IMR-90 (cell line): ENCODE measurements around the gene TNRC6B. TPM values are rescaled to one million over a fixed set of nuclear protein-coding genes. Genes with fewer than 3 reads are reported as not detected.

Source experiments
- ATAC-seq: fragments of 200-7000 bp; cut with Tn5 transposase; 2 replicates; pipeline ENCODE4 v1.9.1; 2020; ENCODE audit warnings: low read depth, mild to moderate bottlenecking, moderate library complexity
- BruUV-seq: library from RNA; stranded (reverse); fragments of 400-500 nt; replicated peaks from 2 replicates; lab custom pipeline; 2021; lab: Mats Ljungman, UMichigan
- CTCF ChIA-PET: fragments of 300-600 bp; formaldehyde crosslinking; extraction: SDS; loops from one replicate; lab custom pipeline; 2021; ENCODE audit warnings: antibody characterized with exemption; lab: Yijun Ruan, JAX
- POLR2A ChIA-PET: fragments of 300-600 bp; sonication (Branson Sonifier 250); formaldehyde crosslinking; loops from one replicate; lab custom pipeline; 2022; ENCODE audit warnings: antibody characterized with exemption; ENCODE audit not compliant: unreplicated experiment; lab: Charles Lee
- DNase-seq: peaks from one replicate; pipeline ENCODE4 v3.0.0; 2013
- H2AFZ ChIP-seq: replicated peaks from 2 replicates; pipeline ENCODE3; 2013; ENCODE audit warnings: low read length, mild to moderate bottlenecking; ENCODE audit not compliant: poor library complexity
- H2AK5ac ChIP-seq: 2 replicates; pipeline ENCODE4 v1.6.1; 2013; ENCODE audit warnings: low read depth, low read length, inconsistent platforms
- H2AK9ac ChIP-seq: replicated peaks from 2 replicates; pipeline ENCODE3; 2013; ENCODE audit warnings: mild to moderate bottlenecking, low read depth, low read length, moderate library complexity; ENCODE audit not compliant: poor library complexity
- H2BK120ac ChIP-seq: 2 replicates; pipeline ENCODE4 v1.6.1; 2013; ENCODE audit warnings: low read depth, low read length, inconsistent platforms
- H2BK15ac ChIP-seq: 3 replicates; pipeline ENCODE4 v1.6.1; 2013; ENCODE audit warnings: low read depth, low read length, inconsistent platforms
- H2BK20ac ChIP-seq: 2 replicates; pipeline ENCODE4 v1.6.1; 2013; ENCODE audit warnings: low read depth, mild to moderate bottlenecking, inconsistent platforms, low read length, moderate library complexity
- H2BK5ac ChIP-seq: 2 replicates; pipeline ENCODE4 v1.6.1; 2013; ENCODE audit warnings: mild to moderate bottlenecking, low read depth, low read length, inconsistent platforms; ENCODE audit not compliant: poor library complexity, severe bottlenecking
- H3K14ac ChIP-seq: replicated peaks from 2 replicates; pipeline ENCODE4 v1.6.1; 2013; ENCODE audit warnings: low read depth, low read length, inconsistent platforms
- H3K18ac ChIP-seq: 2 replicates; pipeline ENCODE4 v1.6.1; 2013; ENCODE audit warnings: low read depth, low read length, control low read depth
- H3K23ac ChIP-seq: 2 replicates; pipeline ENCODE4 v1.6.1; 2013; ENCODE audit warnings: low read depth, low read length, inconsistent platforms
- H3K27ac ChIP-seq: 2 replicates; pipeline ENCODE4 v1.5.1; 2013; ENCODE audit warnings: mild to moderate bottlenecking, control low read depth, low read length; ENCODE audit not compliant: insufficient read depth
- H3K27me3 ChIP-seq: 2 replicates; pipeline ENCODE4 v1.6.1; 2013; ENCODE audit warnings: low read length; ENCODE audit not compliant: control insufficient read depth, insufficient read depth
- H3K36me3 ChIP-seq: 2 replicates; pipeline ENCODE4 v1.6.1; 2013; ENCODE audit warnings: low read length, mixed read lengths; ENCODE audit not compliant: control insufficient read depth, insufficient read depth
- H3K4ac ChIP-seq: 2 replicates; pipeline ENCODE4 v1.6.1; 2013; ENCODE audit warnings: low read depth, low read length, inconsistent platforms
- H3K4me1 ChIP-seq: 2 replicates; pipeline ENCODE4 v1.6.1; 2013; ENCODE audit warnings: low read length, mixed read lengths; ENCODE audit not compliant: control insufficient read depth, insufficient read depth
- H3K4me2 ChIP-seq: 2 replicates; pipeline ENCODE4 v1.6.1; 2013; ENCODE audit warnings: low read depth, mild to moderate bottlenecking, control low read depth, low read length, moderate library complexity
- H3K4me3 ChIP-seq: 2 replicates; pipeline ENCODE4 v1.5.1; 2013; ENCODE audit warnings: low read depth, mild to moderate bottlenecking, control low read depth, low read length, moderate library complexity; ENCODE audit not compliant: insufficient read depth
- H3K56ac ChIP-seq: 2 replicates; pipeline ENCODE4 v1.6.1; 2013; ENCODE audit warnings: low read length, inconsistent platforms; ENCODE audit not compliant: insufficient read depth; ENCODE audit errors: extremely low read depth
- H3K79me1 ChIP-seq, 2 experiments: 2 replicates each; pipeline ENCODE4 v1.6.1; 2013; ENCODE audit warnings: low read length in 2 of 2, inconsistent platforms in 1 of 2, low read depth in 1 of 2
- H3K9ac ChIP-seq: 2 replicates; pipeline ENCODE4 v1.6.1; 2013; ENCODE audit warnings: low read depth, low read length, control low read depth
- H3K9me1 ChIP-seq: 2 replicates; pipeline ENCODE4 v1.6.1; 2013; ENCODE audit warnings: low read length, inconsistent platforms; ENCODE audit not compliant: insufficient read depth
- H3K9me3 ChIP-seq: 2 replicates; pipeline ENCODE4 v1.6.1; 2013; ENCODE audit warnings: low read length; ENCODE audit not compliant: control insufficient read depth, insufficient read depth
- H4K20me1 ChIP-seq: 2 replicates; pipeline ENCODE4 v1.6.1; 2013; ENCODE audit warnings: low read length, inconsistent platforms; ENCODE audit not compliant: insufficient read depth
- H4K5ac ChIP-seq: 2 replicates; pipeline ENCODE4 v1.6.1; 2013; ENCODE audit warnings: mild to moderate bottlenecking, low read depth, low read length, control low read depth
- H4K8ac ChIP-seq, 2 experiments: 2 replicates each; pipeline ENCODE4 v1.6.1; 2013; ENCODE audit warnings: low read depth in 2 of 2, low read length in 2 of 2, control low read depth in 1 of 2, inconsistent platforms in 1 of 2
- H4K91ac ChIP-seq: 2 replicates; pipeline ENCODE4 v1.6.1; 2013; ENCODE audit warnings: low read depth, low read length, inconsistent platforms; ENCODE audit not compliant: insufficient read depth
- CEBPB ChIP-seq: IDR thresholded peaks from 2 replicates; pipeline ENCODE4 v1.6.1; 2012; ENCODE audit warnings: low read depth, low read length, improper control_type of control experiment
- RCOR1 ChIP-seq: IDR thresholded peaks from 2 replicates; pipeline ENCODE4 v1.6.1; 2012; ENCODE audit warnings: mild to moderate bottlenecking, low read length, improper control_type of control experiment; ENCODE audit not compliant: insufficient replicate concordance
- WGBS, 2 experiments: methylation state at CpG; one replicate each; pipeline versions ENCODE4 v1.1.5 to v1.1.7; 2013; ENCODE audit warnings: missing lambda C conversion rate in 2 of 2; ENCODE audit not compliant: insufficient read length in 1 of 2; ENCODE audit errors: extremely low coverage in 2 of 2; 5-methylcytosine and 5-hydroxymethylcytosine counted together
- dilution Hi-C: fragments of 300-500 bp; cut with HindIII; formaldehyde crosslinking; loops from one replicate; pipeline ENCODE4 v1.14.3; 2018; ENCODE audit warnings: low sequenced_read_pairs; ENCODE audit not compliant: unreplicated experiment
- in situ Hi-C: fragments of 300-500 bp; cut with MboI; formaldehyde crosslinking; loops from 3 replicates; pipeline ENCODE4 v1.14.3; 2019; ENCODE audit warnings: low sequenced_read_pairs, inconsistent platforms, mixed read lengths
- intact Hi-C: fragments of 100-400 bp; cut with micrococcal nuclease; formaldehyde crosslinking; loops from 2 replicates; pipeline ENCODE4 v1.10.0; 2022
- polyA plus RNA-seq, 3 experiments: library from polyadenylated mRNA; depleted of rRNA; stranded (reverse); fragments of >200 nt; gene quantifications; 2 replicates each; pipeline ENCODE4 v1.2.3, GENCODE V29; 2012; ENCODE audit warnings: low replicate concordance in 1 of 3
- total RNA-seq: library from RNA; depleted of rRNA; stranded (reverse); fragments of >200 nt; gene quantifications from 2 replicates; pipeline ENCODE4 v1.2.3, GENCODE V29; 2012

The TNRC6B gene
- total and polyA plus RNA-seq, 2 of the 4 experiments (the other 2 are of a cell fraction) = 3.9 to 17.0 TPM

- Histone ChIP-seq H4K91ac (no peak overlapping the region), H3K18ac (no peak overlapping the region), H2AK9ac (no peak overlapping the region), H3K9me3 (no peaks in the 10 kb centered on the region), H4K5ac (no peak overlapping the region), H3K14ac (no peak overlapping the region), H2BK5ac (no peak overlapping the region), H3K9ac (no peak overlapping the region), H3K27me3 (no peaks in the 10 kb centered on the region), H2BK20ac (no peak overlapping the region), H3K4me1 (no peaks in the 10 kb centered on the region; the same call in 1 of the 2 replicates), H3K23ac (no peak overlapping the region), H3K9me1 (peaks cover 5% of the 10 kb centered on the region; the same call in 1 of the 2 replicates), H3K4ac (no peak overlapping the region), H3K4me2 (no peak overlapping the region), H2BK120ac (no peak overlapping the region), H3K36me3 (peaks cover 19% of the 10 kb centered on the region), H2AK5ac (no peak overlapping the region), H2BK15ac (no peak overlapping the region), H3K4me3 (no peak overlapping the region), H2AFZ (no peak overlapping the region), H3K56ac (no peak overlapping the region), H3K79me1 (peaks cover 7 to 26% of the 10 kb centered on the region in 2 experiments; a peak in 3 of 4 replicates), H4K20me1 (no peaks in the 10 kb centered on the region), H4K8ac (no peak overlapping the region), H3K27ac (no peak overlapping the region)
- BruUV-seq = no TSS peak
- ATAC-seq (no peak), DNase-seq (no peak)
- intact Hi-C loops (no loop called here), dilution Hi-C loops (no loop called here), in situ Hi-C loops (no loop called here)
- POLR2A ChIA-PET = interaction anchor here (0.5 kb wide), 1 partner anchor 75 kb away, joined by 11 read pairs; no protein-coding TSS in a partner anchor
- CTCF ChIA-PET = no interaction called here
- no CpG with 5 or more reads among the region's 3 CpGs for whole genome bisulfite sequencing, 2 experiments
- no peak for TF ChIP-seq RCOR1
- TF ChIP-seq CEBPB = peak; percentile 18; the same call in 1 of the 2 replicates
These were observed 93.7 kb downstream of the TNRC6B start for GRCh38 chr22:40271440-40271839.
